ENCODE results near the gene ZBTB11. TPM values are rescaled to one million over a fixed set of nuclear protein-coding genes. Genes with fewer than 3 reads are reported as not detected.

The ZBTB11 gene
- total RNA-seq, 1 donor from 2014 or later: 15.7 TPM

- Mint-ChIP-seq H3K27ac (ENCODE audit: unreplicated experiment) (no peak overlapping the region), H3K9me3 (ENCODE audit: unreplicated experiment) (no peaks in the 10 kb centered on the region), H3K27me3 (ENCODE audit: unreplicated experiment) (no peaks in the 10 kb centered on the region), H3K4me1 (ENCODE audit: low read depth, unreplicated experiment) (no peaks in the 10 kb centered on the region), H3K4me3 (ENCODE audit: unreplicated experiment) (no peak overlapping the region), H3K36me3 (ENCODE audit: unreplicated experiment) (no peaks in the 10 kb centered on the region)
- DNase-seq: no peak
- TF ChIP-seq, protein P1, sequence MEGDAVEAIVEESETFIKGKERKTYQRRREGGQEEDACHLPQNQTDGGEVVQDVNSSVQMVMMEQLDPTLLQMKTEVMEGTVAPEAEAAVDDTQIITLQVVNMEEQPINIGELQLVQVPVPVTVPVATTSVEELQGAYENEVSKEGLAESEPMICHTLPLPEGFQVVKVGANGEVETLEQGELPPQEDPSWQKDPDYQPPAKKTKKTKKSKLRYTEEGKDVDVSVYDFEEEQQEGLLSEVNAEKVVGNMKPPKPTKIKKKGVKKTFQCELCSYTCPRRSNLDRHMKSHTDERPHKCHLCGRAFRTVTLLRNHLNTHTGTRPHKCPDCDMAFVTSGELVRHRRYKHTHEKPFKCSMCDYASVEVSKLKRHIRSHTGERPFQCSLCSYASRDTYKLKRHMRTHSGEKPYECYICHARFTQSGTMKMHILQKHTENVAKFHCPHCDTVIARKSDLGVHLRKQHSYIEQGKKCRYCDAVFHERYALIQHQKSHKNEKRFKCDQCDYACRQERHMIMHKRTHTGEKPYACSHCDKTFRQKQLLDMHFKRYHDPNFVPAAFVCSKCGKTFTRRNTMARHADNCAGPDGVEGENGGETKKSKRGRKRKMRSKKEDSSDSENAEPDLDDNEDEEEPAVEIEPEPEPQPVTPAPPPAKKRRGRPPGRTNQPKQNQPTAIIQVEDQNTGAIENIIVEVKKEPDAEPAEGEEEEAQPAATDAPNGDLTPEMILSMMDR (IDR thresholded peaks at IDR 0.05; ENCODE audit: partially characterized antibody, unreplicated experiment): no peak
Observed at GRCh38 chr3:101660714-101661113, 16.2 kb downstream of the ZBTB11 start.

DNA sequence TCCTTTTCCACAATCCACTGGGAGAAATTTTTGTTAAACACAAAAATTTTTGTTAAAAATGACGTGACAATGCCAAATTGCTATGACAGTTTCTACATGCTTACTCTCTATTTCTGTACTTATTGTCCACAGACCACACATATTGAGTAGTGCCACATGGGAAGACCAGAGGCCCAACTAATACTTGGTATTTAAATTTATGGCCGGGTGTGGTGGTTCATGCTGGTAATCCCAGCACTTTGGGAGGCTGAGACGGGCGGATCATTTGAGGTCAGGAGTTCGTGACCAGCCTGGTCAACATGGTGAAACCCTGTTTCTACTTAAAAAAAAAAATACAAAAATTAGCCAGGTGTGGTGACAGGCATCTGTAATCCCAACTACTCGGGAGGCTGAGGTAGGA lies 20.3 kb downstream of the ZBTB11 start:
- Mint-ChIP-seq H3K36me3 (ENCODE audit: unreplicated experiment) (no peaks in the 10 kb centered on the region), H3K4me3 (ENCODE audit: unreplicated experiment) (no peak overlapping the region)

GRCh38 chr3:101646726-101647125 lies 30.2 kb downstream of the ZBTB11 start:
- TF ChIP-seq, protein P1 (IDR thresholded peaks at IDR 0.05; ENCODE audit: partially characterized antibody, unreplicated experiment): no peak
- Mint-ChIP-seq H3K36me3 (ENCODE audit: unreplicated experiment) (no peaks in the 10 kb centered on the region), H3K4me1 (ENCODE audit: low read depth, unreplicated experiment) (no peaks in the 10 kb centered on the region), H3K27me3 (ENCODE audit: unreplicated experiment) (no peaks in the 10 kb centered on the region), H3K27ac (ENCODE audit: unreplicated experiment) (no peak overlapping the region), H3K4me3 (ENCODE audit: unreplicated experiment) (no peak overlapping the region), H3K9me3 (ENCODE audit: unreplicated experiment) (no peaks in the 10 kb centered on the region)
- DNase-seq: no peak

More for the DNA sequence above, 20.3 kb downstream of the ZBTB11 start:
- TF ChIP-seq, protein P1 (IDR thresholded peaks at IDR 0.05; ENCODE audit: partially characterized antibody, unreplicated experiment): no peak
- Mint-ChIP-seq H3K27me3 (ENCODE audit: unreplicated experiment) (no peaks in the 10 kb centered on the region), H3K4me1 (ENCODE audit: low read depth, unreplicated experiment) (no peaks in the 10 kb centered on the region), H3K27ac (ENCODE audit: unreplicated experiment) (no peak overlapping the region), H3K9me3 (ENCODE audit: unreplicated experiment) (no peaks in the 10 kb centered on the region)
- no peak for DNase-seq

GRCh38 chr3:101643861-101644613 lies 32.9 kb downstream of the ZBTB11 start:
- no peak for DNase-seq
- no peaks in the 10 kb centered on the region for H3K27me3 Mint-ChIP-seq (ENCODE audit: unreplicated experiment)
- no peaks in the 10 kb centered on the region for H3K4me1 Mint-ChIP-seq (ENCODE audit: low read depth, unreplicated experiment)
- H3K36me3 Mint-ChIP-seq (ENCODE audit: unreplicated experiment): no peaks in the 10 kb centered on the region
- no peak overlapping the region for H3K27ac Mint-ChIP-seq (ENCODE audit: unreplicated experiment)
- no peak overlapping the region for H3K4me3 Mint-ChIP-seq (ENCODE audit: unreplicated experiment)
- TF ChIP-seq, protein P1 (IDR thresholded peaks at IDR 0.05; ENCODE audit: partially characterized antibody, unreplicated experiment): no peak
- no peaks in the 10 kb centered on the region for H3K9me3 Mint-ChIP-seq (ENCODE audit: unreplicated experiment)

- Mint-ChIP-seq H3K27me3 (ENCODE audit: unreplicated experiment) (no peaks in the 10 kb centered on the region), H3K27ac (ENCODE audit: unreplicated experiment) (no peak overlapping the region)
Observed at GRCh38 chr3:101643009-101643844, 33.7 kb downstream of the ZBTB11 start.

More at GRCh38 chr3:101643009-101643844, 33.7 kb downstream of the ZBTB11 start:
- DNase-seq: no peak
- Mint-ChIP-seq H3K36me3 (ENCODE audit: unreplicated experiment) (no peaks in the 10 kb centered on the region), H3K4me1 (ENCODE audit: low read depth, unreplicated experiment) (no peaks in the 10 kb centered on the region), H3K4me3 (ENCODE audit: unreplicated experiment) (no peak overlapping the region), H3K9me3 (ENCODE audit: unreplicated experiment) (no peaks in the 10 kb centered on the region)
- TF ChIP-seq, protein P1 (IDR thresholded peaks at IDR 0.05; ENCODE audit: partially characterized antibody, unreplicated experiment): no peak

Data from glutamatergic neuron (in vitro differentiated cells).